GM18873 (cell line): ENCODE measurements around the gene PCOLCE2.
"Not testable (repeated sequence)": the region's sequence is repeated elsewhere in the genome, so short reads cannot be mapped to it uniquely, and the experiment has no call there.

Experiments
- ATAC-seq: cut with Tn5 transposase; IDR thresholded peaks from one replicate; pipeline ENCODE4 v1.9.1; 2021; ENCODE audit warnings: mild to moderate bottlenecking, moderate library complexity, moderate number of reproducible peaks; ENCODE audit not compliant: unreplicated experiment, low FRiP score

PCOLCE2 gene

GRCh38 chr3:142875099-142875498 is 13.8 kb downstream of the PCOLCE2 start:
- ATAC-seq: no peak

- not testable (repeated sequence) for ATAC-seq
These were observed 20.5 kb downstream of the PCOLCE2 start for GRCh38 chr3:142868382-142868781.

- ATAC-seq: no peak
These were observed 21.8 kb downstream of the PCOLCE2 start for GRCh38 chr3:142866841-142867631.

DNA sequence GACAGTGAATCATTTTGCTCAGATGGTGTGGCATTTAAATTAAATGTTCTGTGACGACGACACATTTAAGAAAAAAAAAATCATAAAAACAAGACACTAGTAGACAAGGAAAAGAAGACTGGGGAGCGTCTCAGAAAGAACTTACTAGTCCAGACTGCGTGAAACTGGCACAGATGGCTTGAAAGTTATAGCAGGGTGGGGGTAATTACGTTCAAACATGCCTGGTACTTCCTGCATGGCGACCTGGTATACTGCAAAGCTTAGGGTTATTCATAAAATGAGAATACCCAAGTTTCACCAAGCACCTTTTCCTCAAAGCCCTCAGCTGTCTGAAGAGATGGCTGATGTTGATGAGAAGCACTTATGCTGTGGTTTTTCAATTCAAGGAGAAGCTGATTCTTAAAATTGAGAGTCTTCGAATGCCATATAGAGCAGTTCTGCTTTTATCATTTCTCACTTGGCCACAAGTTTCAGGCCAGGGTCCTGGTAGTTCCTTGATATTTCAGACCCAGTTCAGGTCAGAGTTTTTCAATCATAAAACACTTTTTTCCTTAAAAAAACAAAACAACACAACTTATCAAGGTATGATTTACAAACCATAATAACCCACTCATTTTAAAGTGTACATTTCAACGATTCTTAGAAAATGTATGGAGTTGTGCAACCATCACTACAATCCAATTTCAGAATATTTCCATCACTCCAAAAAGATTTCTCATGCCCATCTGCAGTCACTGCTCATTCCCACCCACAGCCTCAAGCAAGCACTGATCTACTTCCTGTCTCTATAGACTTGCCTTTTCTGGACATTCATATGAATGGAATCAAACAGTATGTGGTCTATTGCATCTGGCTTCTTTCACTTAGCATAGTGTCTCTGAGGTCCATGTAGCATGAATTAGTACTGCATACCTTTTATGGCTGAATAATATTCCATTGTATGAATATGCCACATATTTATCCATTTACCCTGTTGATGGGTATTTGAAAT is 24.7 kb downstream of the PCOLCE2 start:
- ATAC-seq: no peak

GRCh38 chr3:142863010-142863817 is 25.7 kb downstream of the PCOLCE2 start:
- ATAC-seq: no peak

- no peak for ATAC-seq
These were observed 27.0 kb downstream of the PCOLCE2 start for GRCh38 chr3:142861926-142862325.

GRCh38 chr3:142858043-142858442 is 30.8 kb downstream of the PCOLCE2 start:
- no peak for ATAC-seq

- ATAC-seq: no peak
These were observed 31.8 kb downstream of the PCOLCE2 start for GRCh38 chr3:142857056-142857455.

DNA sequence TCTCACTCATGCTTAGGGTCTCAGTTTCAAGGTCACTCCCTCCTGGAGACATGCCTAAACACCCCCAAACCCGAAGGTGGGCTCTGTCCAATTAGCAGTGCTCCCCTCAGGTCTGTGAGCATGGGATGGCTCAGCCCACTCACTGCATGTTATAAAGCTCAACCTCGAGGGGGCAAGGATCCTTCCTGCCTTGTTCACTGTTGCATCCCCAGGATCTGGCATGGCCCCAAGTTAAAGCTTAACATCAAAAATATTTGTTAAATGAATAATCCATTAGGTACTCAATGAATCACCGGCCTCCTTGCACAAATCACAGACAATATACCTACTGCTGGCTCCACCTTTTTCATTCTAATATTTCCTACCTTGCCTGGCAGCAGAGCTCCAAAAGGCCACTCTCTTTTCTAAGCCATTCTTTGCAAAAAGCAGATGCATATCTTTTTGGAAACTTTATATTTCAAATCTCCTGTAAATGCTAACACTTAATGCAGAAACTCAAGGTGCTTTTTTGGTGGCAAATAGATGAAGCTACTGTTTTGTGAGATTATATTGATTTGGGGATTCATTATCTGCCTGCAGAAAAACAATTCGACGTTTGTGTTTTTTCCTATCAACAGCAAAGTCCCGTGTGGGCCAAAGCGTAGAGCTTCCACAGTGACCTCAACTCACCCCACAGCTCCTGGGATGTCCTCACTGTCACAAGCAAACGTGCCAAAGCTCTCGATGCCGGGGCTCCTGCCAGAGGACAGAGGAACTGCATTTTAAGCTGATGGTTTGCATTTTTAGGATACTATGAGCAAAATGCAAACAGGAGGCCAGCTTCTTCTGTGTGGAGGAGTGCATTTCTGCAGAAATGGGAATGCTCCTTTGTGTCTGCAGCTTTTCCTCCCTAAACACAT is 35.4 kb downstream of the PCOLCE2 start:
- ATAC-seq: peak; percentile 49

DNA sequence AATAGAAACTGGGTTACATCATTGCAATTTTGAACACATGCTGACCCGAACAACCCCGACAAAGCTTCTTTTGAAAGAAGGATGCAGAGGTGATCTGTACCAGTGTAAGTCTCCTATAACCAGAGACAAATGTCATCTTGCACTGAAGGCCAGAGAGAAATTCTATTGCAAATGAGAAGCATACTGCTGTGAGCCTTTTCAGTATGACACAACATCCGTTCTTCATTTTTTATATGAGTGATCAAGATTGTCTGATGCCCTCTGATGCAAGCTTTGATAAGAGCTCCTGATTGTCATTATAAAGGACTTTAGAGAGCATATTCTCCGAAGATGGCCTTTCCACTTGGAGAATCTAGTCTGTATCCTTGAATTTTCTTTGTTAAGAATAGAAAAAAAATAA is 36.9 kb downstream of the PCOLCE2 start:
- no peak for ATAC-seq

GRCh38 chr3:142850395-142851023 is 38.4 kb downstream of the PCOLCE2 start:
- no peak for ATAC-seq

DNA sequence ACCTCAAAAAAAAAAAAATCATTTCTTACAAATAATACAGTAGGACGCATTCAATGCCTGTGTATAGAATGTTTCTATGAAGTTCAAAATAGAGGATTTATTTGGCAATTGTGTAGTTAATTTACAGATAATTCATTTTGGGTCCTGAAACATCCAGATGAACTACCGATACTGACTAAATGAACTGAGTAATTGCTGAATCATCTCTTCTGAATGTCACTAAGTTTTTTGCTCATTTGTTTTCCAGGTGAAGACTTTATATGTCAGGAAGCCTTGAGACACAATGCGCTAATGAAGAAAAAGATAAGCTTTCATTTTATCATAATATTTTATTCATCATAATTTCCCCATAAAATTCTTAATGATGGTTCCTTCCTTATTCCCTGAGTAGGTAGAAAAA is 39.7 kb downstream of the PCOLCE2 start:
- ATAC-seq: no peak

GRCh38 chr3:142846779-142847577 is 41.9 kb downstream of the PCOLCE2 start:
- ATAC-seq: no peak

GRCh38 chr3:142844339-142844977 is 44.4 kb downstream of the PCOLCE2 start:
- ATAC-seq: no peak

DNA sequence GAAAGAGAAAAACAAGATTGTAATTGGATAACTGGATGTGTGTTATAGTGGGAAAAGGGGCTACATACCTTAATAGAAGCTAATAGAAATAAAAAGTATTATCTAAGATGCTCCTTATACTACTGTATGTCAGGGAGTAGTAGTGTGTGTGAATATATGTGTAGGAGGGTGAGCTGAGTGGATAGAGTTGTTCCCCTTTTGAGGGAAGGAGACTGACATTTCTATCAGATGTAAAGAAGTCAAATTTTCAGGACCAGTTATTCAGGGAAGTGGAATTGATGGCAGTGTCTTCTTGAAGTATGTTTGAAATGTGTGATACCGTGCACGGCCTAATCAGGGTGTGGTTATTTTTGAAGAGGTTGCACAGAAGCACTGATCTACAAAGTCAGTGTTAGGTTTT is 49.1 kb downstream of the PCOLCE2 start:
- no peak for ATAC-seq

GRCh38 chr3:142837526-142837925 is 51.4 kb downstream of the PCOLCE2 start:
- no peak for ATAC-seq

DNA sequence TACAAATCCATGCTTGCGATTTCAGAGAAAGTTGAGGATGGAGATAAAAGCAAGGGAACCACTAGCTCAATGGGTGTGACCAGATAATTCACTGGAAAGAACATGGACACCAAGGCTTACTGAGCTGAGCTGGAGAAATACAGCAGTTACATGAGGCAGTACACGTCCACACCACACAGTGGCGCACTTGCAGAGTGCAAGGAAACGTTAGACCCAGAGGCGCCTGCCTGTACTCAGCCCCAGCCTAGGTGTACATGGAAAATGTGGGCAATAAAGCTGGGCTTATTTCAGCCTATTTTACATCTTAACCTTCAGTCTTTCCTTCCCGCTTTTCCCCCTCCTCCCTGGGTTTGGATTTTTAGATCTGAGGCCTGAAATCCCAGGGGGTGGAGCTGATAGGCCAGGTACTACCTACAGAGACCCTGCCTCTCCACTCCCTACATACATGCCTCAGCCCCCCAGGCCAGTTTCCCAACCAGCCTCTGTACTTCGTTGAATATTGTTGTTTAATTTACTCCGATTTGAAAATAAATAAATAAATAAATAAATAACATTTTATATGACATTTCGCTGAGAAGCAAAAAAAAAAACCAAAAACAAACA is 60.1 kb downstream of the PCOLCE2 start:
- ATAC-seq: peak; percentile 88
